NCI-H2171 (cell line): ENCODE data around the gene TGM1.

Experiments used
- DNase-seq: peaks from one replicate; lab custom pipeline; 2025; lab: John Stamatoyannopoulos, UW

TGM1 gene

GRCh38 chr14:24262821-24263733 is at the start of gene TGM1:
Gene TGM1, minus strand, starts transcription at chr14:24263177. Its CDS starts 825 bp downstream, at chr14:24262352.
- DNase-seq: no peak

DNA sequence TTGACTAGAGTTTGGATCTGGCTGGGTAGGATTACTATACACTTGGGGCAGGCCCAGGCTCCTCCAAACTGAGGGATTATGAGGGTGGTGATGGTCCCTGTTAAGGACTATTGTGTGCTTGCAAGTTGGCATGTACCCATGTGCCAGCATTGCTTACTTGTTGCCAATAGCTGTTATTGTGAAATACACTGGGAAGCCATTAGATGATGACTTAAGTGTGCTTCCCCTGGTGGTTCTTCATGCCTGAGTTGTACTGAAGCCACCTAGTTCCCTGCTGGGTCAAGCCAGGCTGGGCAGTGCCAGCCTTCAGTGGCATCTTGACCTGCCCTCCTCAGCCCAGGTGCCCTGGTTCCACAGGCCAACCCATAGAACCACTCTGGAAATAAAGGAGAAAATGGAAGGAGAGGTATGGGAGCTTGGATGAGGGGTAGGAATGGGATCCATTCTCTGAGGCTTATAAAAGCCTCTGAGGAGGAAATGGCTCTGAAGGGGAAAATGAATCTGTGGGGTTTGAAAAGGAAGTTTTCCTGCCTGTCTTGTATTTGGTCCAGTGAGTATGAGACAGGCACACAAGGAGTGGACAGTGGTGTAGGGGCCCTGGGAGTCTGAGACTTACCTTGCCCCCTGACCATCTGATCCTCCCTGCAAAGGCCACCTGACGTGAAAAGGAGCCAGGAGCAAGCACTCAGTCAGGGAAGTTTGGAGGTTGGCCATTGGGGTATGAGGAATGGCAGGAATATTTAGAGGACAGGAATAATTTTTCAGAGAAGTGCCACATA is 49.0 kb upstream of the TGM1 start:
- no peak for DNase-seq

DNA sequence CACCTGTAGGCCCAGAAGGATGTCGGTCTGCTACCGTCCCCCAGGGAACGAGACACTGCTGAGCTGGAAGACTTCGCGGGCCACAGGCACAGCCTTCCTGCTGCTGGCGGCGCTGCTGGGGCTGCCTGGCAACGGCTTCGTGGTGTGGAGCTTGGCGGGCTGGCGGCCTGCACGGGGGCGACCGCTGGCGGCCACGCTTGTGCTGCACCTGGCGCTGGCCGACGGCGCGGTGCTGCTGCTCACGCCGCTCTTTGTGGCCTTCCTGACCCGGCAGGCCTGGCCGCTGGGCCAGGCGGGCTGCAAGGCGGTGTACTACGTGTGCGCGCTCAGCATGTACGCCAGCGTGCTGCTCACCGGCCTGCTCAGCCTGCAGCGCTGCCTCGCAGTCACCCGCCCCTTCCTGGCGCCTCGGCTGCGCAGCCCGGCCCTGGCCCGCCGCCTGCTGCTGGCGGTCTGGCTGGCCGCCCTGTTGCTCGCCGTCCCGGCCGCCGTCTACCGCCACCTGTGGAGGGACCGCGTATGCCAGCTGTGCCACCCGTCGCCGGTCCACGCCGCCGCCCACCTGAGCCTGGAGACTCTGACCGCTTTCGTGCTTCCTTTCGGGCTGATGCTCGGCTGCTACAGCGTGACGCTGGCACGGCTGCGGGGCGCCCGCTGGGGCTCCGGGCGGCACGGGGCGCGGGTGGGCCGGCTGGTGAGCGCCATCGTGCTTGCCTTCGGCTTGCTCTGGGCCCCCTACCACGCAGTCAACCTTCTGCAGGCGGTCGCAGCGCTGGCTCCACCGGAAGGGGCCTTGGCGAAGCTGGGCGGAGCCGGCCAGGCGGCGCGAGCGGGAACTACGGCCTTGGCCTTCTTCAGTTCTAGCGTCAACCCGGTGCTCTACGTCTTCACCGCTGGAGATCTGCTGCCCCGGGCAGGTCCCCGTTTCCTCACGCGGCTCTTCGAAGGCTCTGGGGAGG is 47.9 kb upstream of the TGM1 start, which contains the start of gene LTB4R:
LTB4R (plus strand) TSS at position 857 of the 959 bp plus-strand sequence. CDS start 4,150 bp downstream, outside the sequence.
- no peak for DNase-seq

DNA sequence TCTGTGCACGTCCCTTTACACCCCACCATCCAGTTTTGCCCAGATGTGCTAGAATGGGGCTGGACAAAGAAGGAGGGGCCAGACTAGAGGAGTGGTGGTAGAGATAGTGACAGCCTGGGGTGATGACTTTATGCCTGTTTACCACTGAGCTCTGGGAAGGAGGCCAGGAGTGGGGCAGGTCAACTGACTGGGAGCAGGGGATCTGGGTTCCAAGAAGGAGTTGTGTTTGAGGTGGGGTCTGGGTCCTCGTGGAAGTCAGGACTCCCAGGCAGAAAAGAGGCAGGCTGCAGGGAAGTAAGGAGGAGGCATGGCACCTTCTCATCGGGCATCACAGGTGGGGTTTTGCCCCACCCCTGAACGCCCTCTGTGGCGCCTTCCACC is 47.3 kb upstream of the TGM1 start:
- no peak for DNase-seq

DNA sequence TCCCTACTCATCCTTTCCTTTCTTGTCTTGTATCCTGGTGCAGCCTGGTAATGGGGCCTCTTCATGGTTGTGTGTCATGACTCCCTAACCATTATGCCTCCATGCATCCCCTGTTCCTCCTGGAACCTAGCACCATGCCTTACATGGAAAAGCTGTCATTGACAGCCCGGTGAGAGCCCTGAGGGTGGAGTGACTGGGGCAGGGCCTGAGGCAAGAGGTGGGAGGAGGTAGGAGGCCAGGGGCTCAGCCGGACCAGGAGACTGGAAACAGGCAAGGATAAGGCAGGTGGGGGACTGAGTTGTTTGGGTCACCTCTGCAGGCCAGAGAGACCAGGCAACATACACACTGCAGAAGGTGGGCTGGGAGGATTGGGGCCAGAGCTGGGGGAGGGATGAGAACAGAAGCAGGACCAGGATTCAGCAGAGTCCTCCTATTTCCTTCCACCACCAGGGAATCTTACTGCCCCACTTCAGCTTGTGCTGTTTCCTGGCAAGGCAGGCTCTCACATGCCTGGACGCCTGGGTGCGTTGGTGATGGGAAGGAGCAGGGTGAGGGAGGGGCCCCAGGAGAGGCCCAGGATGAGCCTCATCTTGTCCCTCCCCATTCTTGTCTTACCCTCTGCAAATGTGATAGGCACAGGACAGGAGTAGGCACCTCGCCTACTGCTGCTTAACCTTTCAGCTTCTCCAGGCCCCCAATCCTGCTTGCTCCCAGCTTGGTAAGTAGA is 46.7 kb upstream of the TGM1 start, which contains the start of gene LTB4R2:
LTB4R2 (plus strand) TSS at position 603 of the 727 bp plus-strand sequence. CDS start 525 bp downstream, outside the sequence.
- no peak for DNase-seq

- no peak for DNase-seq
Measured at GRCh38 chr14:24308342-24309124, 45.6 kb upstream of the TGM1 start.

DNA sequence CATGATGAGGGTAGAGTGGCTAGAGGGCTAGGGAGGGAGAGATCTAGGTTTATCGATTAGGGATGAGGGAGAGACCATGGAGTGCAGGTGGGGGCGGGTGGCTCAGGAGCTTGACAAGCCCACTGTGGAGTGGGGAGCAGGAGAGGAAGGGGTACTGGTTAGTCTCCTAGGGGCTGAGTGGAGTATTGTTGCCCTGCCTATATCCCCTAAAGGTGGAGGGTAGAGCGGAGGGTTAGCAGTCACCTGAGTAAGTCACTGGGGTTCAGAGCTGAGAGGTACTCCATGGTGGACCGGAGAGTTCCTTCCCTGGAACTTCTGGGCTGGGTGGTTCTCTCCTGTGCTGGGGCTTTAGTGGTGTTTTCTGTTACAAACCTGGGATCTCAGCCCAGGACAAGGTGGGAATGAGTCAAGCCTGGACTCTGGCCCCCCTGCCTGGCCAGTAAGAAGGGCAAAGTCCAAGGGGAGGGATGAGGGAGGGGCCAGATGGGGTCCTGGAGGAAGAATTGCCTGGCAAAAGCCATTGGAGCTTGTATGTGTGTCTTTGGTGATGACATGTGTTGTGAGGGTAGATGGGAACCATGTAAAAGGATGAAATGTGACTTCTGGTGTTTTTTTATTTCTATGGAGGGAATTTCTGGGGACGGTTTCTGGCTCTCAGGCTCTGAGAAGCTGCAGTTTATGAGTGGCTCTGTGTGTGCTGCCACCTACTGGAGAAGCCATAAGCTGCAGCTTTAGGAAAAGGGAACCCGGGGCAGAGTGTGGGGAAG is 44.8 kb upstream of the TGM1 start, which contains the start of gene CIDEB:
CIDEB (minus strand) TSS at position 403 of the 767 bp plus-strand sequence; CDS start at position 284, 119 bp downstream.
- peak; percentile 10 for DNase-seq

DNA sequence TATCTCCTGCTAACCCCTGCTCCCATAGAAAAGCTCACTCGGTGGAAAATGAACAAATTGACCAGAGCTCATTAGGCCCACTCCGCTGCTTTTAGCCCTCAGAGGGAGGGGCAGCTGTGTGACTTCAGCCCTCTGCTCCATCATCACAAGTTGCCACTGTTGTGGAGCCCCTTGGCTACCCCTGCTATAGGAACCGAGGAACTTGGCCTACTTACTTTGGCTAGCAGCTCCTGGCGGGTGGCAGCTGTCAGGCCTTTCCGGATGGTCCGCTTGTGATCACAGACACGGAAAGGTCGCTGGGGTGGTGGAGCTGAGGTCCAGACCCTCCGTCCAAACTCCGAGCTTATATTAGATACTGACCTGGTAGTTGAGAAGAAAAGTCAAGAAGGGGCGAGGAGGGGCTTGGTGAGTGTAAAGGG is 44.2 kb upstream of the TGM1 start:
- DNase-seq: no peak

GRCh38 chr14:24304019-24304387 is 41.0 kb upstream of the TGM1 start:
- DNase-seq: no peak

DNA sequence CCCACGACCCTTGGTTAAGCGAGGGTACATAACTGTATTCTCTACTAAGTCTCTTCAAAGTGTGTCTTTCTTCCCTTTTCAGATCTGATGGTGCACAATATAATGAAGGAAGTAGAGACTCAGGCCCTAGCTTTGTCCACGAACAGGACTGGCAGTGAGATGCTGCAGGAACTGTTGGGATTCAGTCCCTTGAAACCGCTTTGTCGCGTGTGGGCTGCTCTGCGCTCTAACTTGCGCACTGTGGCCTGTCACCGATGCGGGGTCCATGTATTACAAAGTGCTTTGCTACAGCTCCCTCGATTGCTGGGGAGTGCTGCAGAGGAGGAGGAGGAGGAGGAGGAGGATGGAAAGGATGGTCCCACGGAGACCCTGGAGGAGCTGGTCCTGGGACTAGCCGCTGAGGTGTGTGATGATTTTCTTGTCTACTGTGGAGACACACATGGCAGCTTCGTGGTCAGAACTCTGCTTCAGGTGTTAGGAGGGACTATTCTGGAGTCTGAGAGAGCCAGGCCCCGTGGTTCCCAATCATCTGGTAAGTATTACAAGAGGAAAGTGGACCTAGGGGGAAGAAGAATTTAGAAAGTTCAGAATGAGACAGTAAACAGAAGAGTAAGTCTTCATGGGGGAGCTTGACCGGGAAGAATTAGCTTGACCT is 37.5 kb upstream of the TGM1 start:
- DNase-seq: no peak

DNA sequence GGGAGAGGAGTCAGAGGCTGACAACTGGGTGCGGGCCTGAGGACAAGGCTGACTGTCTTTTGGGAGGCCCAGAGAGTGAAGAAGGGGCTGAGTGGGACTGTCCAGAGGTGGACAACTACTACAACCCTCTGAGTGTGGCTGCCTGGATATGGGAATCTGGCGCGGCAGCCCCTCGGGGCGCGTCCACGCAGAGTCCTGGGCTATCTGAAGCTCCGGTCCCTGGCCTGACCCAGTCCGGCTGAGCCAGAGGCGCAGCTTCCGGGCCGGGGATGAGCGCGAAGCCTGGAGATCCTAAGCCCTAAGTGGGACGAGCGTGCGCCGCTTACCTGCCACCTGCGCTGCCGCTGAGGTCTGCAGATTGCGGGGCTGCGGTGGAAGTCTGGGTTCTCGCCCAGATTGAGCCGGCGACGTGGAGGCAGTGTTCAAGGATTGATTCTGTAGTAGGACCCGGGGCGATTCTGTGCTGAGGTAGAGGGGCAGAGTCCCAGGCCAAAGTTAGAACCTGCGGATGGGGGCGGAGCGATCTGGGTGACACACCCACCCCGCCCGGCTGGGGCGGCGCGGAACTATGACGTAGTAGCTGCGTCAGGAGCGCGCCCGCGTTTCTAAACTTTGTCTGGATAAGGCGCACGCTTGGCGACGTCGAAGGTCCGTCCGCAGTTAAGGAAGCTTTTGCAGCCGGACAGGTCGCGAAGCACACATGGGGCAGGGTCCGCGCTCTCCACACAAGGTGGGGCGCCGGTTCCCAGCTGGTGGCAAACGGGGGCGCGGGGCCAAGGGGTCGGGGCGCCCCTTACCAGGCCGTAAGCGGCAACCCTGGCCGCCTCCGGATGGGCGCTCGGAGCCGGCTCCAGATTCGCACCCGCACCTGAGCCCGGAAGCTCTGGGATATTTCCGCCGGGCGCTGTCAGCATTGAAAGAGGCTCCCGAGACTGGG is 36.5 kb upstream of the TGM1 start, which contains the start of the genes DHRS1 and NOP9:
DHRS1 (minus strand) TSS at position 526 of the 937 bp plus-strand sequence. CDS start 674 bp downstream, outside the sequence.
NOP9 (plus strand) TSS at position 596 of the 937 bp plus-strand sequence; CDS start at position 701, 105 bp downstream.
- peak; percentile 84 for DNase-seq

- no peak for DNase-seq
Measured at GRCh38 chr14:24298892-24299254, 35.9 kb upstream of the TGM1 start.

- peak; percentile 8 for DNase-seq
Measured at GRCh38 chr14:24297190-24297964, 34.4 kb upstream of the TGM1 start.

GRCh38 chr14:24296341-24297157 is 33.6 kb upstream of the TGM1 start:
- peak; percentile 42 for DNase-seq

DNA sequence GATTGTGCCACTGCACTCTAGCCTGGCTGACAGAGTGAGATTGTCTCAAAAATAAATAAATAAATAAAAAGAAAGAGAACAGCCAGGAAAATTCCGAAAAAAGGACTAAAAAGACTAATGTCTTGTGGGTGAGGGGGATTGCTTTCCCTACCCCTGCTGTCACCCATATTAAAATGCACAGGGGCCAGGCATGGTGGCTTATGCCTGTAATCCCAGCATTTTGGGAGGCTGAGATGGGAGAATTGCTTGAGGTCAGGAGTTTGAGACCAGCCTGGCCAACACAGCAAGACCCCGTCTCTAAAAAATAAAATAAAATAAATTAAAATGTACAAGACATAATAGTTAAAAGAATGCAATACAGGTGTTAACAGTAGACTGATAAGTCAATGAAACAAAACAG is 30.5 kb upstream of the TGM1 start:
- DNase-seq: no peak
